ENCODE results near the gene F5. TPM values are rescaled to one million over a fixed set of nuclear protein-coding genes. Genes with fewer than 3 reads are reported as not detected.
"Not testable (repeated sequence)": the region's sequence is repeated elsewhere in the genome, so short reads cannot be mapped to it uniquely, and the experiment has no call there.

F5 gene
- total RNA-seq, 2 experiments from 2014 or later, result 49.8 to 57.8 TPM

DNA sequence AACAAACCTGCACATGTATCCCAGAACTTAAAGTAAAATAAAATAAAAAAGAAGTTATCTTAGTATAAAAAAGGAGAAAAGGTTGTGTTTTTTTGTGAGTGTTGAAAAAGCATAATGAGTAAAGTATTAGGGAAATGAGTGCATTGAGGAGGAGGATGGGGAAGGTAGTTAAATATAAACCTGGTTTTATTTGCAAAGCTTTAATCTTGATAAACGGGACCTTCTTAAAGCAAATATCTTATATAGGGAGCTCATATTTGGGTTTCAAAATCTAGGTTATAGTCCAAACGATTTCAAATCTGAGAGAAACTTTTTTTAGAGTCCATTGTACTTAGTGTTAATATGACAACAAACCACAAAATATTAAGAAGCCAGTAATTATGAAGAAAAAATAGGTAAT lies 78.9 kb downstream of the F5 start:
- Mint-ChIP-seq H3K27ac (no peak overlapping the region), H3K36me3 (ENCODE audit: low read depth) (peaks cover 6% of the 10 kb centered on the region), H3K9me3 (ENCODE audit: low read depth) (no peaks in the 10 kb centered on the region), H3K4me1 (peaks cover 22% of the 10 kb centered on the region), H3K27me3 (no peaks in the 10 kb centered on the region), H3K4me3 (no peak overlapping the region)
- ATAC-seq (no peak), DNase-seq (no peak)
- intact Hi-C loops (cut with DNase I, micrococcal nuclease), result no loop called here
- CTCF ChIA-PET, result interaction anchor here (1.0 to 1.1 kb wide), 2 partner anchors 11 to 46 kb away, joined by 3 to 4 read pairs; no protein-coding TSS in a partner anchor
- POLR2A ChIA-PET, result interaction anchor here (0.5 kb wide), 1 partner anchor 328 kb away, joined by 5 read pairs; no protein-coding TSS in a partner anchor

DNA sequence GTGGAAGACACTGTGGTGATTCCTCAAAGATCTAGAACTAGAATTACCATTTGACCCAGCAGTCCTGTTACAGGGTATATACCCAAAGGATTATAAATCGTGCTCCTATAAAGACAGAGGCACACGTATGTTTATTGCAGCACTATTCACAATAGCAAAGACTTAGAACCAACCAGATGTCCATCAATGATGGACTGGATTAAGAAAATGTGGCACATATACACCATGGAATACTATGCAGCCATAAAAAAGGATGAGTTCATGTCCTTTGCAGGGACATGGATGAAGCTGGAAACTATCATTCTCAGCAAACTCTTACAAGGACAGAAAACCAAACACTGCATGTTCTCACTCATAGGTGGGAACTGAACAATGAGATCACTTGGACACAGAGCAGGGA lies 82.7 kb downstream of the F5 start:
- intact Hi-C loops (cut with DNase I, micrococcal nuclease); H3K36me3 Mint-ChIP-seq (ENCODE audit: low read depth); H3K27me3 Mint-ChIP-seq; H3K27ac Mint-ChIP-seq; H3K9me3 Mint-ChIP-seq (ENCODE audit: low read depth); ATAC-seq; CTCF ChIA-PET; H3K4me1 Mint-ChIP-seq; POLR2A ChIA-PET; DNase-seq; H3K4me3 Mint-ChIP-seq: not testable (repeated sequence)

DNA sequence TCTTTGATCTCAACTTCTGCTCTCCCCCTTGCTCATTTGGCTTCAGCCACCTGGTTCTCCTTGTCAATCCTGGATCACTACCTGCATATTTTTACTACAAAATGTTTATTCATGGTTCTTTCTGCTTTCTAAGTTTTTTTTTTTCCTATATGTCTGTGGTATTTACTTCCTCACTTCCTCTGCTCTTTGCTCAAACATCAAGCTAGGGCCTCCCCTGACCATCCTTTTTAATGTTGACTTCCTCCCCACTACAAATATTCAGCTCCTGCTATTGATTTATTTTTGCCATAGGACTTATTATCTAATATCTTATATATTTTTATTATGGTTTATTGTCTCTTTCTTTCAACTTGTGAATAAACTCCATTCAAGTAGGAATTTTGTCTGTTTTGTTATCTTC lies 86.5 kb downstream of the F5 start:
- CTCF ChIA-PET, result no interaction called here
- ATAC-seq, result no peak
- no peak overlapping the region for H3K4me3 Mint-ChIP-seq
- POLR2A ChIA-PET, result no interaction called here
- intact Hi-C loops (cut with DNase I, micrococcal nuclease), result no loop called here
- H3K4me1 Mint-ChIP-seq, result peaks cover 13% of the 10 kb centered on the region
- DNase-seq, result no peak
- peaks cover 7% of the 10 kb centered on the region for H3K36me3 Mint-ChIP-seq (ENCODE audit: low read depth)
- peaks cover 5% of the 10 kb centered on the region for H3K9me3 Mint-ChIP-seq (ENCODE audit: low read depth)
- no peaks in the 10 kb centered on the region for H3K27me3 Mint-ChIP-seq
- H3K27ac Mint-ChIP-seq, result no peak overlapping the region

DNA sequence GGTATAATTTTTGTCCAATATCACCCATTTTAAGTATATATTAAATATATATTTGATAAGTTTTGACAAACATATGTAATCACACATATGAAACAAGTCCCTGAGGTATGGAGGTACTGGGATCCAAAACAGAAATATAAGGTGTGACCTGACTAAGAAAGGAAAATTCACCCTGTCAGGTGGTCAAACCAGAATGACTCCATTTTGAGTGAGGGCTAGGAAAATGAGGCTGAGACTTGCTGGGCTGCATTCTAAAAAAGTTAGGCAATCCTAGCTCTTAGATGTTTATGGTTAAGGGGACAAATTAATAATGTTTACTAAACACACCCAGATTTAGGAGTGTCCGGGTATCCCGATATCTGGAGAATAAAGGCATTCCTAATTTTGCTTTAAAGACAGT lies 89.0 kb downstream of the F5 start:
- Mint-ChIP-seq H3K36me3 (ENCODE audit: low read depth) (peaks cover 5% of the 10 kb centered on the region), H3K4me3 (no peak overlapping the region), H3K4me1 (peaks cover 20% of the 10 kb centered on the region), H3K27ac (no peak overlapping the region), H3K9me3 (ENCODE audit: low read depth) (peaks cover 5% of the 10 kb centered on the region), H3K27me3 (peaks cover 3% of the 10 kb centered on the region)
- ChIA-PET CTCF (interaction anchor here (1.0 to 1.6 kb wide), 3 partner anchors 10 to 12 kb away, joined by 4 to 8 read pairs (median 6); partner anchors contain the start of gene SLC19A2), POLR2A (no interaction called here)
- DNase-seq (no peak), ATAC-seq (no peak)
- intact Hi-C loops (cut with DNase I, micrococcal nuclease), result no loop called here

DNA sequence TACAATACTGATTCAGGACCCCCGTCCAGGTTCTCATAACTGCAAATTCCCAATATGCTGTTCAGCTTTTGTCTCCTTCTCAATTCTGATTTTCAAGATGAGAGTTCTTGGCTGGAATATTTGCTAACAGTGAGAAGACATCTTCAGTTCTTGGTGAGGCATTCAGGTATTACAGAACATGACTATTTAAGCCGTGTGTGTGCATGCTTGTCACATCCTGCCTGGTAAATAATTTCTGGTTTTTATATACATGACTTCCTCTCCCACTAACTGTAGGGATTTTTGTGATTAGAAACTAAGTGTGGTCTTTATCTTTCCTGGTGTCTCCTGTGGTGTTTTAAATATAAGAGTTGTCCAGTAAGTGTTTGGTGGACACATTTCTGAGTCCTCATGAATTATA lies 90.4 kb downstream of the F5 start:
- Mint-ChIP-seq H3K4me1 (peaks cover 29% of the 10 kb centered on the region), H3K4me3 (no peak overlapping the region), H3K9me3 (ENCODE audit: low read depth) (peaks cover 5% of the 10 kb centered on the region), H3K36me3 (ENCODE audit: low read depth) (peaks cover 4% of the 10 kb centered on the region), H3K27ac (no peak overlapping the region), H3K27me3 (peaks cover 3% of the 10 kb centered on the region)
- intact Hi-C loops (cut with DNase I, micrococcal nuclease), result no loop called here
- ChIA-PET CTCF (interaction anchor here (1.0 to 1.6 kb wide), 3 partner anchors 10 to 12 kb away, joined by 3 to 6 read pairs (median 4); partner anchors contain the start of gene SLC19A2), POLR2A (no interaction called here)
- DNase-seq (no peak), ATAC-seq (no peak)

DNA sequence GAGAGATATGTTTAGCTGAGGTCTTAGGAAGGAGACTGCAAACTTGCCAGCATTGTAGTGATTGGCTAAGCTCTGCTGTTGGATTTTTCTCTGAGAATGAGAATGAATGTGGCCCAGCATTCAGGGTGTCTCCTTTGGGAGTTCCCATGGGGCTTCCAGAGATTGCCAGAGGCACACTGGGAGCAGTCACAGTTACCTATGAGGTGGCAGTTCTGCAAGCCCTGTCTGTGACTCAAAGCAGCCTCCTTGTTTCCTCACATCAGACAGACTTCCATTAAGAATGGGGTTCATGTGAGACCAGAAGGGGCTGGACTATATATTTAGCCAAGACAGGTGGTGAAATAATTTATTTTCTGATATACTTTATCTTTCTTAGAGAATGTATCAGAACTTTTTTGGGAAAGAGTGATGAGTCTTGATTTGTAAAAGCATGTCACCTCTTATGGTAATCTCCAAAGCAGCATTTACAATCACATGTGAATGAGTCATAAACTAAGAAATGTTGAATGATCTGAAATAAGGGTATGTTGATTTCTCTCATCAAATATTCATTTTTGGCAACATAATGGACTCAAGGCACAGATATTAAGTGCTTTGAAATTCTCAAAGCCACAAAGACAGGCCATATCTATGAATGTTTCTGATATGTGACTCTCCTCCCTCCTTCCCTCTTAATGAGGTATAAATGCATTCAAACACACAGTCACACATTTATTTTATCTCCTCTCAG lies 91.1 kb downstream of the F5 start:
- ChIA-PET CTCF (interaction anchor here (1.0 kb wide), 1 partner anchor 11 kb away, joined by 3 read pairs; no protein-coding TSS in a partner anchor), POLR2A (no interaction called here)
- no peak overlapping the region for H3K4me3 Mint-ChIP-seq
- intact Hi-C loops (cut with DNase I, micrococcal nuclease), result no loop called here
- peak; percentile 21 for ATAC-seq
- peaks cover 3% of the 10 kb centered on the region for H3K27me3 Mint-ChIP-seq
- peak; percentile 18 for DNase-seq
- H3K4me1 Mint-ChIP-seq, result peaks cover 29% of the 10 kb centered on the region
- H3K36me3 Mint-ChIP-seq (ENCODE audit: low read depth), result peaks cover 4% of the 10 kb centered on the region
- no peak overlapping the region for H3K27ac Mint-ChIP-seq
- H3K9me3 Mint-ChIP-seq (ENCODE audit: low read depth), result peaks cover 5% of the 10 kb centered on the region

DNA sequence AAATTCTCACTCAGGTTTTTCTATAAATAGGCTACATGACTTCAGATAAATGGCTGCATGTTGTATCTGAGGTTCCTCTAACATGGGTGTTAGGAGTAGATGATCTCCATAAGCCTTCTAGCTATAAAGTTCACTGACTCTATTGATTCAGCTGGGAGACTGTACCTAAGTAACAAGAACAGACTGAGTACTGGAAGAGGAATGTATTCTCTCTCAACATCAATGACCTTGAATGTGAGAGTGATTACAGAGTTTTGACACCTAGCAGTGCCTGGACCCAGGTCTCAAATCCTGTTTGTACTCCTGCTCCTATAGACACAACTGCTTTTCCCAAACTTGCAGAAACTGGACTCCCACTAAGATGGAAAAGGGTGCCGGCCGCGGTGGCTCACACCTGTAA lies 91.9 kb downstream of the F5 start:
- Mint-ChIP-seq H3K27me3 (peaks cover 3% of the 10 kb centered on the region), H3K27ac (no peak overlapping the region), H3K36me3 (ENCODE audit: low read depth) (peaks cover 4% of the 10 kb centered on the region), H3K4me1 (peaks cover 31% of the 10 kb centered on the region), H3K9me3 (ENCODE audit: low read depth) (peaks cover 5% of the 10 kb centered on the region), H3K4me3 (no peak overlapping the region)
- CTCF ChIA-PET, result interaction anchor here (0.7 kb wide), 1 partner anchor 18 kb away, joined by 3 read pairs; no protein-coding TSS in a partner anchor
- POLR2A ChIA-PET, result no interaction called here
- intact Hi-C loops (cut with DNase I, micrococcal nuclease), result no loop called here
- DNase-seq, result no peak
- no peak for ATAC-seq

DNA sequence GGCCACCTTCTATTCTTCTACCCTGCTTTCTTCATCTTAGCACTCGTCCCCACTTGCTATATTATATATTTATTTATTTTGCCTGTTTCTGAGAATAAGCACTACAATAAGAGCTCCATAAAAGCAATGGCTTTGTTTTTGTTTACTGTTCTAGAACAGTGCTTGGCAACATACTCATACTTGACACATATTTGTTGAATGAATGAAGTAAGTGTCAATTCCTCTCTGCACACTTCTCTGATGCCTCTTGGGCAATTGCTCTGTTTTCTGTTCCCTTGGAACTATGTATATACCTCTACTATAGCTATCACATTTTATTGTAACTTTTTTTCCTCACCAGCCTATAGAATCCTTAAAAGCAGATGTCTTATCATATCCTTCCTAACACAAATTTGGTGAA lies 93.0 kb downstream of the F5 start:
- ATAC-seq (no peak), DNase-seq (no peak)
- peaks cover 3% of the 10 kb centered on the region for H3K27me3 Mint-ChIP-seq
- intact Hi-C loops (cut with DNase I, micrococcal nuclease), result no loop called here
- no peak overlapping the region for H3K4me3 Mint-ChIP-seq
- peaks cover under 1% of the 10 kb centered on the region for H3K9me3 Mint-ChIP-seq (ENCODE audit: low read depth)
- no peak overlapping the region for H3K27ac Mint-ChIP-seq
- peaks cover 36% of the 10 kb centered on the region for H3K4me1 Mint-ChIP-seq
- H3K36me3 Mint-ChIP-seq (ENCODE audit: low read depth), result no peaks in the 10 kb centered on the region
- CTCF ChIA-PET, result interaction anchor here (1.2 kb wide), 1 partner anchor 17 kb away, joined by 3 read pairs; no protein-coding TSS in a partner anchor
- POLR2A ChIA-PET, result no interaction called here

DNA sequence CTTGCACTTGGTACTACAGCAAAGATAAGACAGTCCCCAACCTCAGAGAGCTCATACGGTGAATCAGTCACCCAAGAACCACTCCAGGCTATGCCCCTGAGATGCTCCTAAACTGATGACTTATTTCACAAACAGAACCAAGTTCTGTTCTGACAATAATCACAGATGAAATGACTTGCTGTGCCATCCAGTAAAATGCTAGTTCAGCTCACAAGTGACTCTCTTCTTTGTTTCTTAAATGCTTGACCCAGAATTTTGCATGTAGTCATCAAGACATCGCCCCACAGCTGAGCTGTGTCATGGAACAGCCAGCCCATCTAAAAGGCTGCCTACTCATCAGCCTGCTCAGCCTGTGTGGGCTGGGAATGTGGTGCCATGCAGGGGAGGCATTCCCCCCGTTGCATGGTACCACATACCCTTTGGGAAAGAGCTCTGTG lies 94.4 kb downstream of the F5 start:
- Mint-ChIP-seq H3K36me3 (ENCODE audit: low read depth) (no peaks in the 10 kb centered on the region), H3K27me3 (peaks cover 5% of the 10 kb centered on the region), H3K27ac (peak overlapping the region; percentile 57), H3K4me1 (peaks cover 47% of the 10 kb centered on the region), H3K4me3 (no peak overlapping the region), H3K9me3 (ENCODE audit: low read depth) (no peaks in the 10 kb centered on the region)
- intact Hi-C loops (cut with DNase I, micrococcal nuclease), result no loop called here
- POLR2A ChIA-PET, result interaction anchor here (0.6 to 1.2 kb wide), 3 partner anchors 55 to 201 kb away, joined by 3 to 8 read pairs (median 6); partner anchors contain the start of genes BLZF1 and NME7
- CTCF ChIA-PET, result interaction anchor here (1.1 to 1.2 kb wide), 2 partner anchors 55 to 59 kb away, joined by 3 to 5 read pairs; no protein-coding TSS in a partner anchor
- peak; percentile 91 for ATAC-seq
- DNase-seq, result peak; percentile 79

DNA sequence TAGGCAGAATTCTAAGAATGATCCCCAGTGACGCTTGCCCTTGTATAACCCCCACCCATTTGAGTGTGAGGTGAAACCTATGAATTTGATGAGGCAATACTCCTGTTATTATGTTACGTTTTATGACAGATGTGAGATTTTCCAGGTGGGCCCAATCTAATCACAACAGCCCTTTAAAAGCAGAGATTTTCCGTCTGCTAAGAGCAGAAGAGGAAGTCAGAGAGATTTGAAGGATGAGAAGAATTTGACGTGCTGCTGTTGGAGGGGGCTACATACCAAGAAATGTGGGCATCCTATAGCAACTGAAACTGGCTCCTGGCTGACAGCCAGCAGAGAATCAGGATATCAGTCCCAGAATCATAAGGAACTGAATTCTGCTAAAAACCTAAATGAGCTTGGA lies 98.1 kb downstream of the F5 start:
- Mint-ChIP-seq H3K4me1 (peaks cover 64% of the 10 kb centered on the region), H3K27ac (no peak overlapping the region), H3K27me3 (peaks cover 5% of the 10 kb centered on the region), H3K9me3 (ENCODE audit: low read depth) (no peaks in the 10 kb centered on the region), H3K36me3 (ENCODE audit: low read depth) (peaks cover 6% of the 10 kb centered on the region), H3K4me3 (no peak overlapping the region)
- ATAC-seq, result no peak
- CTCF ChIA-PET, result interaction anchor here (1.9 kb wide), 1 partner anchor 23 kb away, joined by 5 read pairs; no protein-coding TSS in a partner anchor
- DNase-seq, result no peak
- POLR2A ChIA-PET, result no interaction called here
- intact Hi-C loops (cut with DNase I, micrococcal nuclease), result loop anchor here (5.0 to 10.0 kb wide), 9 partner anchors 121 to 1311 kb away; partner anchors contain the start of genes ATP1B1 (in 1 of the 2), BLZF1 (in 1 of the 2), KIFAP3 (in 1 of the 2) and NME7 (in 1 of the 2)

DNA sequence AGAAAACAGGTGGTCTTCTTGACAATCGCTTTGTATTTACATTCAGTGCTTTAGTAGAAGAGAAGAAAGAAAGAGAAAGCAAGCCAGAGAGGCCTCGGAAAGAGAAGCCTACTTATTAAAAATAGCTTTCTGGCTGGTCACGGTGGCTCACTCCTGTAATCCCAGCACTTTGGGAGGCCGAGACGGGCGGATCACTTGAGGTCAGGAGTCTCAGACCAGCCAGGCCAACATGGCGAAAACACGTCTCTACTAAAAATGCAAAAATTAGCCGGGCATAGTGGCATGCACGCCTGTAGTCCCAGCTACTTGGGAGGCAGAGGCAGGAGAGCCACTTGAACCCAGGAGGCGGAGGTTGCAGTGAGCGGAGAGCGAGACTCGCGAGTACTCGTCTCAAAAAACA lies 98.7 kb downstream of the F5 start:
- intact Hi-C loops (cut with DNase I, micrococcal nuclease), result loop anchor here (2.0 to 10.0 kb wide), 11 partner anchors 97 to 1310 kb away; partner anchors contain the start of genes ATP1B1 (in 1 of the 2), BLZF1 (in 1 of the 2), KIFAP3 (in 1 of the 2) and NME7 (in 1 of the 2)
- H3K36me3 Mint-ChIP-seq (ENCODE audit: low read depth), result peaks cover 6% of the 10 kb centered on the region
- no peak overlapping the region for H3K27ac Mint-ChIP-seq
- ChIA-PET CTCF (interaction anchor here (0.7 to 1.9 kb wide), 3 partner anchors 23 to 456 kb away, joined by 3 to 5 read pairs (median 4); partner anchors contain the start of gene F5), POLR2A (no interaction called here)
- H3K9me3 Mint-ChIP-seq (ENCODE audit: low read depth), result no peaks in the 10 kb centered on the region
- ATAC-seq (no peak), DNase-seq (no peak)
- peaks cover 1% of the 10 kb centered on the region for H3K27me3 Mint-ChIP-seq
- H3K4me1 Mint-ChIP-seq, result peaks cover 59% of the 10 kb centered on the region
- H3K4me3 Mint-ChIP-seq, result no peak overlapping the region
